NOMO-1 treated with dmso at 0.1 percent for 144 hours (cell line): Measurements from ENCODE around the gene LDHAL6B.

Experiments used
- DNase-seq: peaks from one replicate; lab custom pipeline; 2025; ENCODE audit not compliant: unreplicated experiment; lab: John Stamatoyannopoulos, UW

LDHAL6B gene

GRCh38 chr15:59176653-59177316, 29.9 kb upstream of the LDHAL6B start:
- peak; percentile 52 for DNase-seq

DNA sequence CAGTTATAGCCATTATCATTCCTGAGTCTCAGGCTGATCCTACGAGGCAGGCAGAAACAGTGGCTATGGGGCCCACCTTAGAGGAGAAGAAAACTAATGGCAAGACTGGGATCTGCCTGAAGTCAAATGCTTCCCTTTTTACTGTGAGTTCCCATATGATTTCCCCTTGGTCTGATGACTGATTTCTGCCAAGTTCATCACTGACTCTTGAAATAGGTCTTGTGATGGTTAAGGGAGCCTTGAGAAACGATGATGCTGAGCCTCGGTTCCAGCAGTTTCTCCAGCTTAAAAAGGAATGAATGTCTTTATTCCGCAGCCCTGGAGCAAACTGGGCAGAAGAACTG, 29.4 kb upstream of the LDHAL6B start:
- peak; percentile 46 for DNase-seq

DNA sequence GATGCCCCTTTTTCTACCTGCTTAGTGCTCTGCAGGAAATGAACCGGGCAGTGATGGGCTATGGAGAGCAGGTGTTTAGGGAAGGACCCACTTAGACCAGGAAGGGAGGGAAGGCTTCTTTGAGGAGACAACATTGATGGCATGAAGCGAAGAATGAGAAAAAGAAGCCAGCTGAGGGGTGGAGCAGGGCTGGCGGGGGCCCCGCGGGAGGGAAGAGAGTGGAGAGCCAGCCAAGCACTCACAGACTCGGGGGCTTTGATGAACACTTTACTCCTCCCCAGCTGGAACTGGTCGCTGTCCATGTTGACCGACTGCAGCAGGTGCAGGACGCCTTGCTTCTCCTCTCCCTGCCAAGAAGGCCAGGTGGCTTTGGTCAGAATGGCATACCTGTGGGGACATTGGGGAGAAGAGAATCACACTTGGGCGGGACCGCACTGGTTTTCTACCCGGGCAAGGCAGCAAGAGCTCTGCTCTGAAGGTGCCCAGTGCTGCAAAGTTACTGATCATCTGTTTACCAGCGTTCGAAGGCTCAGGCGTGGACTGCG, 28.4 kb upstream of the LDHAL6B start:
- DNase-seq = no peak

- DNase-seq = no peak
Measured at GRCh38 chr15:59179717-59180116, 26.9 kb upstream of the LDHAL6B start.

DNA sequence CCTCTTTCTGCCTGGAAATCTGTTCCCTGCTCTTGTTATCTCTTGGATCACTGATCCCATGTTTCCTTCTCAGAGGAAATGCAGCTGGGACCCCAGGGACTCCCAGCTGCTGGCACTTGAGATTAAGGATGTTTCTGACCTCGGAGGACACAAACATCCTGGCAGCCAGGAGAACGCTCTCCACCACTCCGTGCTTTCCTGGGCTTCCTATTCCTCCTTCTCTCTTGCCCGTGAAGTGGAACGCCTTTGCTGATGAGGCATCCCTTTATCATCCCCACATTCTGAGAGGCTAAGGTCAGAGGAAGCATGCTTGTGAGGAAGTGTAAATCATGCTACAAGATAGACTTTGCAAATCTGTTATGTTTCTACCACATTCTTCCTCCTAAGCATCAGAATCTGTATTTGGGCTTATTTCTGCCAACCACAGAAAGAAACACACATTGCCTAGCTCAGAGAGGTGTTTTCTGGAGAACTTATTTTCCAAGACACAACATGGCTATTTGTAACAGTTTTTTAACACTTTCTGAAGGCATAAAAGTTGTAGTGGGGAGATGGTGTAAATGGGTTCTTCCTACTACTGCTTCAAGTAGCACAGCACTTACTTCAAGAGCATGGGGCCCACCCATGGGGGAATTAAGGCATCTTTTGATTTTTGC, 25.6 kb upstream of the LDHAL6B start:
- DNase-seq = no peak

GRCh38 chr15:59185725-59186124, 20.9 kb upstream of the LDHAL6B start:
- peak; percentile 89 for DNase-seq

- DNase-seq = no peak
Measured at GRCh38 chr15:59186501-59186900, 20.1 kb upstream of the LDHAL6B start.

- no peak for DNase-seq
Measured at GRCh38 chr15:59189241-59189640, 17.4 kb upstream of the LDHAL6B start.

DNA sequence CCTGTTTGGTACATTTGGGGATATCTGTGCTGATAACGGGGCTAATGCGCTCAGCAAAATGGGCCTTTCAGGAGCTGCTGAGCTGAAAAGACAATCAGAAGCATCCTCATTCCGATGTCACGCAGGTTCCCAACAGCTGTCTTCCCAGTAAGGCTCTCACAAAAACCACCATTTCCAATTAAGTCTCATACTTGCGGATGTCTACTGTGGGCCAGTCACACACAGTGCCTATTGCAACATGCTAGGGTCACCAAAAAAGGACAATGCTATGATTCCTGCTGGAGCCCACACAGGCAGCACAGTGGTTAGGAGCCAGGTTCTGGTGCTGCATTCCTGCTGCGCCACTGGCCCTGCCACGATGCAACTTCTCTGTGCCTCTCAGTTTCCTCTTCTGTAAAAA, 16.4 kb upstream of the LDHAL6B start:
- no peak for DNase-seq

- DNase-seq = no peak
Measured at GRCh38 chr15:59191855-59192237, 14.8 kb upstream of the LDHAL6B start.

GRCh38 chr15:59194639-59195325, 11.9 kb upstream of the LDHAL6B start:
- DNase-seq = no peak

- no peak for DNase-seq
Measured at GRCh38 chr15:59196416-59196815, 10.2 kb upstream of the LDHAL6B start.

DNA sequence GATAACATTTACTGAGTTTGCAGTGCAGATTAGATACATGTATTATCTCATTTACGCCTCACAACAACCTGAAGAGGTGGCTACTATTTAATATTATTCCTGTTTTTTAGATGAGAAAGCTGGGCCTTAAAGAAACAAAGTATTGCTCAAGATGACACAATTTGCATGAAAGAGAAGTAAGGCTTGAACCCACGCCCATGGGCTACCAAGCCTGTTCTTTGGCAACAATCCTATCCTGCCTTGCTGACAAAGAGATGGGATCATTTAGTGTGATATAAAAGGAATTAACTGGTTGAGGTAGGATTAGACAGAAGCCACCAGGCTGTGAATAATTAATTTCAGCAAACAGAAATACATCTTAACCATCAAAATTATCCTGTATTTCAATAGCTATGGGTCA, 9.2 kb upstream of the LDHAL6B start:
- DNase-seq = no peak

GRCh38 chr15:59199626-59200465, 6.8 kb upstream of the LDHAL6B start:
- DNase-seq = no peak

DNA sequence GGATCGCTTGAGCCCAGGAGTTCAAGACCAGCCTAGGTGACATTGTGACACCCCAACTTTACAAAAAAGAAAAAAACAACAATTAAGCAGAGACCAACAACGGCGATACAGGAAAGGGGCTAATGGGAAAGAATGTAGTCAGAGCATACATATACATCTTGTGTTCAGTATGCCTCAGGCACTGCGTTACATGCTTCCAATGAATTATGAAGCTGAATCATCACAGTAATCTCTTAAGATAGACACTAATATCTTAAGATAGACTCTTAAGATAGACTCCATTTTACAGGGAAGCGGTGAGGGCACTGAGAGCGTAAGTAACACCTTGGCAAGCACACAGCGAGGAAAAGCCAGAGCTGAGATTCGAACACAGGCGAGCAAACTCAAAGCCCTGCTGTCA, 6.1 kb upstream of the LDHAL6B start:
- DNase-seq = no peak

DNA sequence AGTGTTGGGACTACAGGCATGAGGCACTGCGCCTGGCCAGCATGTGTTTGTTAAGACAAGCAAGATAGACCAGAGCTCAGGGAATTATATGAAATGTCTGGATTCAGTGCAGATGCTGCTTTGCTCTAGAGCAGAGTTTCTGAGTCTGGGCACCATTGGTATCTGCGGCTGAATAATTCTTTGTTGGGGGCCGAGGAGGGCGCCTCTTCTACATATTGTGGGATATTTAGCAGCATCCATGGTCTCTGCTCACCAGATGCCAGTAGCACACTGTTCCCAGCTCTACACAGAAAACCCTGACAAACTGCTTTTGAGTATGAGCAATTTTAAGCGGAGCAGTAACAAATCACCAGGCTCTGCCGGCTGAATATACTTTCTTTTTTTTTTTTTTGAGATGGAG, 3.6 kb upstream of the LDHAL6B start:
- DNase-seq = no peak

DNA sequence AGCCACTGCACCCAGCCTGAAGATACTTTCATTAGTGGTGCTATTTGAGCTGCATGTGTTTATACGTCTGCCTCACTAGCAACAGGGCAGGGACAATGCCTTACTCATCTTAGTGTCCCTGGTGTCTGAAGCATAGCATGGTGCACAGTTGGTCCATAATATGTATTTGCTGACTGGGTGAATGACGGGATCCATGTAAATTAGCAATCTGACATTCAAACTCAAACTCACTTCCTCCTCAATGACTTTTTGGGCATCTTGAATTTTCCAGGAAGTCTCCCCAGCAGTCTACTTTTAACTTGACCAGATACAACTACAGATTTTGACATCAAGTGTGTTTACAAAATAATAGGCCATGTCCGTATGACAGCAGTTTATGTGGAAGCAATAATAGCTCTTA, 3.0 kb upstream of the LDHAL6B start:
- DNase-seq = no peak

DNA sequence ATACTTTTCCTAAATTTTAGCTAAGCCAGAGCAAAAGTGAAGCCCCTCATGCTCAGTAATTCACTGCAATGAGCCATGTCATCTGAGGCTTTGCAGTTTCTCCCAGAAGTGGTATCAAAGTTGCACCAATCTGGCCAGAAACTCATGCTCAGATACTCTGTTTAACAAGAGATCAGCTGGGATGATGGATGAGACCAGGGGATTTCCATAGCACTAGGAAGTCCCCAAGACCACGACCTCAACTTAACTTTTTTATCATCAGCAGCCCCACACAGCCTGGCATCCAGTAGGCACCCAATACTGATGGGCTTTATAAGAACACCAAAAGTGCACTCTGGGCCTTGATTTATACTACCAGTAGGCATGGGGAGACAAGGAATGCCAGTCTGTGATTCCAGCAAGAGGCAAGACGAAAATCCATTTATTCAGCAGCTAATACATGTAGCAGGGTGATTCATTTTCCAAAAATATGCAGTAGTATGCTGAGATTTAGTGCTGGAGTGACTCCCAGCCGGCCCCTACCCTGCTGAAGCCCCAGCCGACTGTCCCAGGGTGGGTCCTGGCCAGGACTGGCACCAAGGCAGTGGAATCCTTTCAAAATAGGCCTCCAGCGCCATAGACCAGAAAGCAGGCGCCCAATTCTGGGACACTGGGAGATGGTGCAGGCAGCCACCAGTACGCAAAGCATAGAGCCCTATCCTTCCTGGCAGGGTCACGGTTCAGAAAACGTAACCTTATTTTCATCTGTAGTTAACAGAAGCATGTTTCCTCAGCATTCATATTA, 612 bp upstream of the LDHAL6B start:
- no peak for DNase-seq

- no peak for DNase-seq
Measured at GRCh38 chr15:59208613-59209249, 2.1 kb downstream of the LDHAL6B start.

- DNase-seq = no peak
Measured at GRCh38 chr15:59210186-59210585, 3.5 kb downstream of the LDHAL6B start.
